A673 (cell line): ENCODE results near the gene APIP. TPM values are rescaled to one million over a fixed set of nuclear protein-coding genes. Genes with fewer than 3 reads are reported as not detected.

ENCODE experiments used
- BruUV-seq: library from RNA; stranded (reverse); fragments of 400-500 nt; replicated peaks from 2 replicates; lab custom pipeline; 2021; lab: Mats Ljungman, UMichigan
- CTCF ChIA-PET: fragments of 300-600 bp; sonication (Branson Sonifier 250); formaldehyde crosslinking; loops from one replicate; lab custom pipeline; 2022; ENCODE audit warnings: antibody characterized with exemption; lab: Charles Lee
- POLR2A ChIA-PET: fragments of 300-600 bp; sonication (Branson Sonifier 250); formaldehyde crosslinking; loops from one replicate; lab custom pipeline; 2022; ENCODE audit warnings: antibody characterized with exemption; ENCODE audit not compliant: low non-redundant PET; lab: Charles Lee
- DNase-seq: peaks from one replicate; pipeline ENCODE4 v3.0.0-alpha.2; 2015; ENCODE audit warnings: low spot score
- H3K27ac ChIP-seq: fragments of 200-600 bp; sonication (generic); 2 replicates; pipeline ENCODE4 v1.5.1; 2016; ENCODE audit warnings: mixed run types, low read depth, mild to moderate bottlenecking, mixed read lengths, antibody characterized with exemption, low read length; ENCODE audit not compliant: poor library complexity, severe bottlenecking
- H3K27me3 ChIP-seq: fragments of 200-600 bp; sonication (generic); replicated peaks from 2 replicates; pipeline ENCODE4 v1.6.1; 2017; ENCODE audit warnings: mixed run types, low read depth, mild to moderate bottlenecking, mixed read lengths, antibody characterized with exemption, low read length; ENCODE audit not compliant: insufficient read depth, poor library complexity
- H3K36me3 ChIP-seq: fragments of 200-600 bp; sonication (generic); 2 replicates; pipeline ENCODE4 v1.6.1; 2016; ENCODE audit warnings: mixed run types, mild to moderate bottlenecking, mixed read lengths, antibody characterized with exemption, low read length; ENCODE audit not compliant: insufficient read depth, poor library complexity, severe bottlenecking
- H3K4me1 ChIP-seq: fragments of 200-600 bp; sonication (generic); 2 replicates; pipeline ENCODE4 v1.6.1; 2017; ENCODE audit warnings: mixed run types, mild to moderate bottlenecking, mixed read lengths, antibody characterized with exemption, low read length; ENCODE audit not compliant: insufficient read depth, poor library complexity, severe bottlenecking
- H3K4me3 ChIP-seq: fragments of 200-600 bp; sonication (generic); 2 replicates; pipeline ENCODE4 v1.5.1; 2016; ENCODE audit warnings: low read depth, mixed run types, mild to moderate bottlenecking, mixed read lengths, low read length; ENCODE audit not compliant: poor library complexity, severe bottlenecking
- H3K9me3 ChIP-seq: fragments of 200-600 bp; sonication (generic); 2 replicates; pipeline ENCODE4 v1.6.1; 2016; ENCODE audit warnings: mixed run types, low read depth, mild to moderate bottlenecking, mixed read lengths, antibody characterized with exemption, low read length; ENCODE audit not compliant: poor library complexity, severe bottlenecking
- EZH2 ChIP-seq: fragments of 200-600 bp; sonication (generic); IDR thresholded peaks from 2 replicates; pipeline ENCODE4 v1.6.1; 2017; ENCODE audit warnings: borderline replicate concordance, low read depth, mild to moderate bottlenecking, mixed read lengths, antibody characterized with exemption, low read length; ENCODE audit not compliant: poor library complexity, severe bottlenecking
- intact Hi-C: fragments of 100-400 bp; cut with micrococcal nuclease; formaldehyde crosslinking; loops from one replicate; pipeline ENCODE4 v1.10.0; 2022; ENCODE audit not compliant: unreplicated experiment
- total RNA-seq: library from RNA; stranded (reverse); gene quantifications from 2 replicates; pipeline ENCODE4 v1.2.3, GENCODE V29; 2021
- TF ChIP-seq, protein P1 (sequence below): fragments of 300-800, 200-600 bp; sonication (generic); conservative IDR thresholded peaks from 2 replicates; pipeline ENCODE4 v1.5.1; 2017; ENCODE audit warnings: low read depth, mild to moderate bottlenecking, antibody characterized with exemption, low read length, moderate library complexity, mixed read lengths

APIP gene
- total RNA-seq, 1 experiment from 2014 or later, result 99.8 TPM

DNA sequence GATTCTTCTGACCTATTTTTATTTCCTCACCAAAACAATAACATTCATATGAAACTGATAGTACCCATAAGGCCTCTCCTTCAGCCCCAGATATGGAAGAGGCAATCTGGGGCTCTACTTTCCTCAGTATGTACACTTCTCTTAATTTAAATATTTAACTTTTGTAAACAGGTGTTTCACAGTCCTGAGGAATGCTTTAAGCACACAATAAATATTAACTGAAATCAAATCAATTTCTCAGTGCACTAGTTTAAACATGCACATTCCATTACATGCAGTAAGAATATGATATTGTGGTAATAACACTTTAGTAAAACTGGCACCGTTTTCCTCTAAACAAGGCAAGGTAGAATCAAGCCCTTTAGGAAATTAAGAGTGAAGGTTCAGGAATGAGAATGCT lies 28.9 kb downstream of the APIP start:
- TF ChIP-seq EZH2, result no peak
- TF ChIP-seq, protein P1, sequence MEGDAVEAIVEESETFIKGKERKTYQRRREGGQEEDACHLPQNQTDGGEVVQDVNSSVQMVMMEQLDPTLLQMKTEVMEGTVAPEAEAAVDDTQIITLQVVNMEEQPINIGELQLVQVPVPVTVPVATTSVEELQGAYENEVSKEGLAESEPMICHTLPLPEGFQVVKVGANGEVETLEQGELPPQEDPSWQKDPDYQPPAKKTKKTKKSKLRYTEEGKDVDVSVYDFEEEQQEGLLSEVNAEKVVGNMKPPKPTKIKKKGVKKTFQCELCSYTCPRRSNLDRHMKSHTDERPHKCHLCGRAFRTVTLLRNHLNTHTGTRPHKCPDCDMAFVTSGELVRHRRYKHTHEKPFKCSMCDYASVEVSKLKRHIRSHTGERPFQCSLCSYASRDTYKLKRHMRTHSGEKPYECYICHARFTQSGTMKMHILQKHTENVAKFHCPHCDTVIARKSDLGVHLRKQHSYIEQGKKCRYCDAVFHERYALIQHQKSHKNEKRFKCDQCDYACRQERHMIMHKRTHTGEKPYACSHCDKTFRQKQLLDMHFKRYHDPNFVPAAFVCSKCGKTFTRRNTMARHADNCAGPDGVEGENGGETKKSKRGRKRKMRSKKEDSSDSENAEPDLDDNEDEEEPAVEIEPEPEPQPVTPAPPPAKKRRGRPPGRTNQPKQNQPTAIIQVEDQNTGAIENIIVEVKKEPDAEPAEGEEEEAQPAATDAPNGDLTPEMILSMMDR, result no peak
- ChIA-PET POLR2A (no interaction called here), CTCF (no interaction called here)
- intact Hi-C loops, result no loop called here
- peaks cover 9% of the 10 kb centered on the region for H3K36me3 ChIP-seq
- BruUV-seq, result no TSS peak
- H3K4me1 ChIP-seq, result no peaks in the 10 kb centered on the region
- H3K27me3 ChIP-seq, result no peaks in the 10 kb centered on the region
- H3K27ac ChIP-seq, result no peak overlapping the region
- H3K4me3 ChIP-seq, result no peak overlapping the region
- DNase-seq, result no peak
- H3K9me3 ChIP-seq, result no peaks in the 10 kb centered on the region

DNA sequence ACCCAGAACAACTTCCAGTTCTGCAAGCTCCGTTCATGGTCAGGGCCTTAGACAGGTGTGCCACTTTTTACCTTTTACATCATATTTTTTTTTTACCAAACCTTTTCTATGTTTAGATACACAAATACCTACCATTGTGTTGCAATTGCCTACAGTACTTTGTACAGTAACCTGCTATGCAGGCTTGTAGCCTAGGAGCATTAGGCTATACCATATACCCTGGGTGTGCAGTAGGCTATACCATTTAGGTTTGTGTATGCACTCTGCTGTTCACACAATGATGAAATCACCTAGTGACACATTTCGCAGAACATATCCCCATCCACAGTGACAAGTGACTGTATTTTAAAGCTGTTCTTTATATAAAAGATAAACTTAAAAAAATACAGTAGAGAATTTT lies 29.6 kb downstream of the APIP start:
- intact Hi-C loops, result no loop called here
- no peak overlapping the region for H3K4me3 ChIP-seq
- H3K9me3 ChIP-seq, result no peaks in the 10 kb centered on the region
- no peaks in the 10 kb centered on the region for H3K4me1 ChIP-seq
- H3K27ac ChIP-seq, result no peak overlapping the region
- ChIA-PET CTCF (no interaction called here), POLR2A (no interaction called here)
- H3K27me3 ChIP-seq, result no peaks in the 10 kb centered on the region
- no peak for DNase-seq
- TF ChIP-seq EZH2, result no peak
- TF ChIP-seq, protein P1, result no peak
- peaks cover 9% of the 10 kb centered on the region for H3K36me3 ChIP-seq
- BruUV-seq, result no TSS peak

DNA sequence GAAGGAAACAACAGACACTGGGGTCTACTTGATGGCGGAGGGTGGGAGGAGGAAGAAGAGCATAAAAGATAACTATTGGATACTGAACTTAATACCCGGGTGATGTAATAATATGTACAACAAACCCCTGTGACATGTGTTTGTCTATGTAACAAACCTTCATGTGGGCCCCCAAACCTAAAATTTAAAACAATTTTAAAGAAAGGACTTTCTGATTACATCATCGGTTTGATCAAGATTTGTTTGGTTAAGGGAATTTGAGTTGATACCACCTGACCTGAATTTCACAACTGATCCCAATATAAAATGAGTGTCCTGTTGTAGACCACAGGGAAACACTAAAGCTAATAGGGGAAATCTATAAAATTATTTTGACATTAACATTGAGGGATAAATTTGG lies 34.3 kb downstream of the APIP start:
- peaks cover 4% of the 10 kb centered on the region for H3K36me3 ChIP-seq
- H3K4me3 ChIP-seq, result no peak overlapping the region
- no peak for DNase-seq
- TF ChIP-seq, protein P1, result no peak
- no peak for TF ChIP-seq EZH2
- no peaks in the 10 kb centered on the region for H3K4me1 ChIP-seq
- BruUV-seq, result no TSS peak
- ChIA-PET CTCF (no interaction called here), POLR2A (no interaction called here)
- intact Hi-C loops, result no loop called here
- H3K27me3 ChIP-seq, result no peaks in the 10 kb centered on the region
- no peaks in the 10 kb centered on the region for H3K9me3 ChIP-seq
- no peak overlapping the region for H3K27ac ChIP-seq
